Effector CD4-positive, alpha-beta T cell (primary cell): Measurements from ENCODE around the gene LYST.
"Not testable (repeated sequence)": the region's sequence is repeated elsewhere in the genome, so short reads cannot be mapped to it uniquely, and the experiment has no call there.

Source experiments
- DNase-seq: peaks from one replicate; pipeline ENCODE4 v3.0.0-alpha.2; 2020

LYST gene

GRCh38 chr1:235855811-235856429, 10.8 kb downstream of the LYST start:
- no peak for DNase-seq

GRCh38 chr1:235854347-235854746, 12.4 kb downstream of the LYST start:
- DNase-seq, result no peak

DNA sequence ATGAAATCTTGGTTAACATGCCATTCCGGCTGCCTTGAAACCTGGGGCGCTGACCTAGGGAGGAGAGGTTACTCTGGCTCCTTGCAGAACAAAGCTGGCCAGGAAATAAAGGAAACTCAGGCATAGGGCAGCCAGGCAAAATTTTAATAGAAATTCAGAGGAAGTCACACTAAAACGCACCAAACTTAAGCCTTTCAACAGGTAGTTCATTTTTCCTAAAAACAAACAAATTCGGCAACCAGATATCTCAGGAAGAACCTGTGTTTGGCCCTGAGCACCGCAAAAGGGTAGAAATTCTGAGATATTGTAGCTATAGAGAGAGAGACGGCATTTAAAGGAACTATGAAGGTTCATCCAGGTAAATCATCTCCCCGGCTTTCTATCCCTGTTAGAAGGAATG, 13.1 kb downstream of the LYST start:
- no peak for DNase-seq

GRCh38 chr1:235852887-235853286, 13.8 kb downstream of the LYST start:
- DNase-seq, result no peak

GRCh38 chr1:235851939-235852338, 14.8 kb downstream of the LYST start:
- DNase-seq, result no peak

DNA sequence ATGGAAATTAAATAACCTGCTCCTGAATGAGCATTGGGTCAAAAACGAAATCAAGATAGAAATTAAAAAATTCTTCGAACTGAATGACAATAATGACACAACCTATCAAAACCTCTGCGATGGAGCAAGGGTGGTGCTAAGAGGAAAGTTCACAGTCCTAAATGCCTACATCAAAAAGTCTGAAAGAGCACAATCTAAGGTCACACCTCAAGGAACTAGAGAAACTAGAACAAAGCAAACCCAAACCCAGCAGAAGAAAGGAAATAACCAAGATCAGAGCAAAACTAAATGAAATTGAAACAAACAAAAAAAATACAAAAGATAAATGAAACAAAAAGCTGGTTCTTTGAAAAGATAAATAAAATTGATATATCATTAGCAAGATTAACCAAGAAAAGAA, 18.5 kb downstream of the LYST start:
- not testable (repeated sequence) for DNase-seq

- DNase-seq, result not testable (repeated sequence)
These were observed 21.0 kb downstream of the LYST start for GRCh38 chr1:235845656-235846107.

DNA sequence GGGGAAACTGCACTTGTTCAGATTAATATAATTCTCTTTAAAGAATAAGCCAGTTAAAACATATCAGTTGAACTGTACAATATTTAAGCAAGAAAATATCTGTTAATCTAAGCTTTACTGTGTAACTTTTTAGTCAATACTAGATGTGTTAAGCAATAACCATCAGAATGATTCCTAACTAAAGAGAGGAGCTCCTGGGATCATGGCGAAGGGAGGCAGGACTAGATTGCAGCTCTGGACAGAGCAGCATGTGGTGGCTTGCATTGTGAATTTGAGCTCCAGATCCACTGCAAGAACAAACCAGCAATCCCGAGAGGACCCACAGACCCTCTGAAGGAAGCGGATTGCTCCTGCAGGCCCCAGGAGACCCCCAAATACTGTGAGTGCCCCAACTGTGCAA, 21.9 kb downstream of the LYST start:
- no peak for DNase-seq

DNA sequence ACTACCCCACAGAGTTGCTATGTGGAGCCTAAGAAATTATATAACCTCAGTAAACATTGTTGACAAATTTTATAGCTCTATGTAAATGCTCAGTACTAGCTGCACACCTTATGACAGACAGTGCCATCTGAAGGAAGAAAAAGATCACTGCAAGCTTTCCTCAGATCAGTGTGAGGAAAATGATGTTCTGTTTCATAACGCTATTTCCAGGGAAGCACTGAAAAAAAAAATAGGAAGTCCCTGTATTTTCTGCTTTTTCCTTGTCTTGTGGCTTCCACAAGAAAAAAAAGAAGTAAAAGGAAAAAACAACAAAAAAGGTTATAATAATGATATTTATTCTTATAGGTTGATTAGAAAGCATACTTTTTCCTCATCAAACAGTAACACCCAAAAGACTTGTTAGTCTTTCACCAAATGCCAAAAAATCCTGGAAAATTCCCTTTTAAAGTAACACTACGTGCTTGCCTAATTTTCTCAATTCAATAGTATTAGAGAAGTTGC, 23.2 kb downstream of the LYST start:
- DNase-seq, result no peak

- DNase-seq, result no peak
These were observed 24.7 kb downstream of the LYST start for GRCh38 chr1:235841938-235842545.

DNA sequence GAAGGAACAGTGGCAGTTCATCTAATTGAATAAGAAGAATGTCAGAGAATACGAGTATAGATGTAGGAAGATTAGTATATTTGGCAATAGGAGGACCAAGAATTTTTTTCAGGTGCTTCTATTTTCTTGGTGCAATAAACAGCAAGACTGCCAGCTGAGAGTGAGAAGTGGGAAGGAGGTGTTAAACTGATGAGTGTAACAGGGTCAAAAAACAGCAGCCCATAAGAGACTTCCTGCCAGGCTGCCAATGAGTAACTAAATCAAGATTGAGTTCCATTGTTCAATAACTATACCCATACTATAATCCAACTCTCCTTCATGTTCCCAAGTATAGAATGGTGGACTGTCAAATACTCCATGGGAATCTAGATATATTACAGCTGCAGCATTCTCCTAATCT, 28.7 kb downstream of the LYST start:
- DNase-seq, result no peak

- no peak for DNase-seq
These were observed 31.5 kb downstream of the LYST start for GRCh38 chr1:235835226-235835625.

DNA sequence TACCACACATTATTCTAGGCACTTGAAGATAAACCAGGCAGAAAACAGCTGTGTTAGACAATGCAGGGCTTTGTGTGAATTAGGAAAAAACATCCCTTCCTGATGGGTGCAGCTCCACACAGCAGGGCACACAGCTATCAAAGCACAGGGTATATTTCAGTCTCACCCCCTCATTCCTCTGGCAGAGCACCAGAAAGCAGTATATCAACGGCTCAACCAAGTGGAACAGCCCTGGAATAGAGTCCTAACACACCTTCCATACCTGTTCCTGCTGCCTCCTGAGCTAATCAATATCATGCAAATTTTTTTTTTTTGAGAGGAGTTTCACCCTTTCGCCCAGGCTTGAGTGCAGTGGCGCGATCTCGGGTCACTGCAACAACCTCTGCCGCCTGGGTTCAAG, 32.1 kb downstream of the LYST start:
- DNase-seq, result no peak

GRCh38 chr1:235832011-235832410, 34.7 kb downstream of the LYST start:
- DNase-seq, result no peak

DNA sequence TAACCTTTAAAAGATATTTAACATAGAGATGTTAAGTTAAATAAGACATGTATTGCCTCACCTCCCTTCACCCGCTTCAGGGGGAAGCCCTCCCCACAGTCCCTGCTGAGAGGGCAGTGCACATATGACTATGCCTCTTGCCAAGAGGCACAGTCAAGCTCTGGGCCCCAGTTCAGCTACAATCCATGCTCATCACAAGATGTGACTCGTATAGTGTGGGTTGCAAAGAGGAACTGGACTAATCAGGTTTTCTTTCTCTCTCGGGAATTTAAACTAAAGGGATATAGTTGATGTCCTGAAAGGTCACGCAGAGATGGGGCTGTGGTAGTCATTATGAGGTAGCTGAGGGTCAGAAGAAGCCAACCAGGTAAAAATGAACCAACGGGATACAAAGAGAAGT, 35.6 kb downstream of the LYST start:
- DNase-seq, result no peak

- DNase-seq, result no peak
These were observed 40.4 kb downstream of the LYST start for GRCh38 chr1:235826102-235826854.

DNA sequence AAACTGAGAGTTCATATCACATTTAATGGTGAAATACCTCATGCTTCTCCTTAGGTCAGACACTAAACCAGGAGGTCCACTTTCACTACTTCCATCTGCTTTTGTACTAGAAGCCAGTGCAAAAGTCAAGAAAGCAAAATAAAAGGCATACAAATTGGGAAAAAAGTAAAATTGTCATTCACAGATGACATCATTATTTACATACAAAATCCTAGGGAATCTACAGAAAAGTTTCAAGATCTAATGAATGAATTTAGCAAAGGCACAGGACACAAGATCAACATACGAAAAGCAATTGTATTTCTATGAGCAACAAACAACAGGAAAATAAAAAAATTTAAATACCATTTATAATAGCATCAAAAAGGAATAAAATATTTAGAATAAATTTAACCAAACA, 41.5 kb downstream of the LYST start:
- no peak for DNase-seq

DNA sequence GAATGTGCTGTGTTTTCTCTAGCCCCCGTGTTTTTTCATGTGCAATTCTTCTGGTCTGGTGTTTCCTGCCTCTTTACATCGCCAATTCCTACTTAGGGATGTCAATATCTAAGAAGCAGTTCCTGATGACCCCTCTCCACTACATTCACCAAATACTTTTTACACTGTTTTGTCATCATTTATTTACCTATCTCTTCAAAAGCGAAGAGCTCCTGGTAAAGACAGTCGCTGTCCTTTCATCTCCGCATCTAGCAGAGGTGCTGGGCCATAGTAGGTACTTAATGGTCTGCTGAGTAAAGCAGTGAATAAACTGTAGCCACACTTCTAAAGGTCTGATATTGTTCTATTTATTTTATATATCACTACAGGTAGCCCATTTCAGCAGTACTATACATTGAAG, 43.0 kb downstream of the LYST start:
- no peak for DNase-seq

- DNase-seq, result no peak
These were observed 44.0 kb downstream of the LYST start for GRCh38 chr1:235822685-235823084.

DNA sequence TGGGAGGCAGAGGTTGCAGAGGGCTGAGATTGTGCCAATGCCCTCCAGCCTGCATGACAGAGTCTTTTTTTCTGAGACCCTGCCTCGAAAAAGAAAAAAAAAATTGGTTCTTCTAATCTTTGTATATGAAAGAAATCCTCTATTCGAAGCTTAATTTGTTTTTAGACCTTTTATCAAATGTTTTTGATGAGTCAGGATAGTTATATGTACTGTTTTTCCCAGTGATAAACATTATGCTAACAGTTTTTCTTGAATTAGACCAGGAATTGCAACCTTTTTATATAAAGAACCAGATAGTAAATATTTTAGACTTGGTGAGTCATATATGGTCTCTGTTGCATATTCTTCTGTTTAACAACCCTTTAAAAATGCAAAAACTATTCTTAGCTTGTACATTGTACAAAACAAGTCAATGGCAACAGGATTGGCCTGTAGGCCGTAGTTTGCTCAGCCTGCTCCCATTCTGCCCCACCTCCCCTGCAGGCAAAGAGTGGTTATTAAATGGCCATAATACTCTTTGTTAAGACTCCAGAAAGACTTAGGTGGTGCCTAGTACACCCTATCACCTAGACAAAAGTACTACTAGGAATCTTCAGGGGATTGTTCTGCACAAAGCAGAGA, 45.2 kb downstream of the LYST start:
- DNase-seq, result no peak

DNA sequence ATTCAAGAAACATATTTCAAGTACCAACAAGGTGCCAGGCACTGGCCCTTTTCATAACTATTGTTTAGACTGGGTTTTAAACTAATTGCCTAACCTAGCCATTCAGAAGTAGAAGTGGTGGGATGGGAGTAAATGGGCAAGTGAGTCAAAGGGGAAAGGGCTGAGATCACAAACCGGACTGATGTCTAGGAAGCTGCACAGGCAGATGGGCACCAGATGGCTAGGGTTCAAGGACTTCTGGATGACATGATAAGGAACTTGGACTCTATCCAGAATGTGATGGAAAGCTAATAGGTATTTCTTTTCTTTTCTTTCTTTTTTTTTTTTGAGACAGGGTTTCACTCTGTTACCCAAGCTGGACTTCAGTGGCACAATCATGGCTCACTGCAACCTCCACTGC, 46.6 kb downstream of the LYST start:
- DNase-seq, result no peak

DNA sequence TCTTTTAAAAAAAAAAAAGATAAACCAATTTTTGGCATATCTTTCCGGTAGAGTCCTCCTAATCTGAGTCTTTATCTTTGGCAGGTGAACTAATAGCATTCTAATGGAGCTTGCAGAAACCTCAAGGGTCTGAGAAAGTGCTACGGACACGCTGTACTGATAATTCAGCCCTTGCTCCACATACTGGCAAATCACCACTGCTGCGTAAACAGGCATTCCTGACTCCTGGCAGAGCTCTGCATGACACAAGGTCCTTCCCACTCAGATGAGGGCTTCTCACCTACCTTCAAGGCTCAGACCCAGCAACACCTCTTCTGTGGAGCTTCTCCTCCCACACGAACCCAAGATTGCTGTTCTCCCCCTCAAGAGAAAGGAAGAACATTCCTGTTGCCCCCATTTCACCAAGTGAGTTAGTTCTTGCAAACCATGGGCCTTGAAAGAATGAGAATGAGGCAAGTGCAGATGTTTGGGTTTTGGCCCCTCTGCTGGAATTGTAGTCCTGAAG, 48.0 kb downstream of the LYST start:
- no peak for DNase-seq

DNA sequence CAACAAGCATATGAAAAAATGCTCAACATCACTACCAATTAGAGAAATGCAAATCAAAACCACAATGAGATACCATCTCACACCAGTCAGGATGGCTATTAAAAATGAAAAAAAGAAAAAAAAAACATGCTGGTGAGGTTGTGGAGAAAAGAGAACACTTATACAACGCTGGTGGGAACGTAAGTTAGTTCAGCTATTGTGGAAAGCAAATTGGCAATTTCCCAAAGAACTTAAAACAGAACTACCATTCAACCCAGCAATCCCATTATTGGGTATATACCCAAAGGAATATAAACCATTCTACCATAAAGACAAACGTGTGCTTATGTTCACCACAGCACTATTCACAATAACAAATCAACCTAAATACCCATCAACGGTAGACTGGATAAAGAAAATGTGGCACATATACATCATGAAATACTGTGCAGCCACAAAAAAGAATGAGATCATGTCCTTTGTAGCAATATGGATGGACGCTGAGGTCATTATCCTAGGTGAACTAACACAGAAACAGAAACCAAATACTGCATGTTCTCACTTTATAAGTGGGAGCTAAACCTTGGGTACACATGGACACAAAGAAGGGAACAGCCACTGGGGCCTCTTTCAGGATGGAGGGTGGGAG, 49.5 kb downstream of the LYST start:
- no peak for DNase-seq
